GM21447 (cell line): ENCODE data around the gene MYORG.

ENCODE experiments used
- ATAC-seq: cut with Tn5 transposase; IDR thresholded peaks from one replicate; pipeline ENCODE4 v1.9.1; 2021; ENCODE audit not compliant: unreplicated experiment

MYORG gene

GRCh38 chr9:34335376-34335775 is 41.3 kb downstream of the MYORG start:
- no peak for ATAC-seq

DNA sequence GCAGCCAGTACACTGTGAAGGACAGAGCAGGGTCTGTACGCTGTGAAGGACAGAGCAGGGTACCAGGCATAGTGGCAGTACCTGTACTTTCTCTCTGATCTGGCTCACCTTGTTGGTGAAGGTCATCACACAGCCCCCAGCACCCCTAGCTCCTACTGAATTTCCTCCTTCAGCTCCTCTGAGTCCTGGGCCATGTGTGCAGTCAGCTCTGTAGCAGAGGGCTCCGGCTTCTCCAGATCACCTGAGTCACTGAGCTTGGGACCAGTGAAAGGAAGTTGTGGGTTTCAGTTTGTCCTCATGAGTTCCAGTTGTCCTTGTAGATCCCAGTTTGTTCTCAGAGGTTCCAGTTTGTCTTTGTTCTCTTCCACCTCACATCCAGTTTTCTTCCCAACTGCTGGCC is 41.8 kb downstream of the MYORG start:
- ATAC-seq = no peak

- no peak for ATAC-seq
Observed at GRCh38 chr9:34334337-34334824, 42.3 kb downstream of the MYORG start.

DNA sequence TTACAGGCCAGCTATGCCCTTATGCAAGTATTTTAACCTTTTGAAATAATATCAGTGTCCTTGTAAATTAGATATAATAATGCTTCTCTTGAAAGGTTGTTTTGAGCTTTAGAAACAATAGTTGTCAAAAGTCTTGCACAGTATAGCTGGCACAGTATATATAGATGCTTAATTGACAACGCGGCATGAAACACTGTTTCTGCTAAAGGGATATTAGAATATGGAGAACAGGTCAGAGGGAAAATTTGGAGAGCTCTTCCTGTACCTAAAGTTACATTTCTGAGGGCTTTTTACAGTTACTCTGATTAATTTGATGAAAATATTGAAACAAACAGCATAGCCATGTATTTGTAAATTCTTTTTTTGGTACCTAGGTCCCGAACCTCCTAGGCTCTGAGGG is 42.9 kb downstream of the MYORG start:
- no peak for ATAC-seq

DNA sequence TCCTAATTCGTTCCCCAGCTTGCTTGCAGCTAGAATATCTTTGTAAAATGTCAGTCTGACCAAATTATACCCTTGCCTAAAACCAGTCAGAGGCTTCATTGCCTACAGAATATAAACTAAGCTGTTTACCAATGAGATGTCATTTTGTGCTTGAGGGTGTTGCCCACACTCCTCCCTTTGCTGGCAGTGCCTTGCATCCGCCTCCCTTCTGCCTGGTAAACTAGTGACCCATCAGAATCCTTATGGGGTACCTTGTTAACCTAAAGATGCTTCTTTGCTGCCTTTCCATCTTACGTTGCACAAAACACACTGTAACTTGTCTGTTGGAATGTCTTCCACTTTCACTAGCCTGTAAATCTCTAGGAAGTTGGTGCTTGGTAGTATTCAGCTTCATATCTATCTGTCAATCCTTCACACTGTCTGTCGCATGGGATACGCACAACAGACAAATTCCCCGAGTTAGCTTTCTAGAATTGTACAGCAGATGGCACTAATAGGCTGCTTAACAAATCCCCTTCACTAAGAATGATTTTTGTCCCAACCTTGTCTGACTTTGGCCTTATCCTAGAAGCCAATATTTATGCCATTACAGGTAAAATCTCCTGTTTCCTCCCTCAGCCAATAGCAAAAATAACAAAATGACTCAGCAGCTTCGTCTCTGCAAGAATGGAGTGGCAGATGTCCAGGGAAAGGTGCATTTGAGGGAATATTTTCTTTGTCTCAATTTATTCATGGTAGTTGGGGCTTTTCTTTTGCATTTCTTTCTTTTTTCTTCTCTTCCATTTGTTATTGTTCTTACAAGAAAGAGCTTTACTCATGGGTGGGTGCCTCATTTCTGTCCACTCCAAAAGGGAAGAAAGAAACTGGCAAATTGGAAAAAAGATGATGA is 44.4 kb downstream of the MYORG start:
- ATAC-seq = no peak

DNA sequence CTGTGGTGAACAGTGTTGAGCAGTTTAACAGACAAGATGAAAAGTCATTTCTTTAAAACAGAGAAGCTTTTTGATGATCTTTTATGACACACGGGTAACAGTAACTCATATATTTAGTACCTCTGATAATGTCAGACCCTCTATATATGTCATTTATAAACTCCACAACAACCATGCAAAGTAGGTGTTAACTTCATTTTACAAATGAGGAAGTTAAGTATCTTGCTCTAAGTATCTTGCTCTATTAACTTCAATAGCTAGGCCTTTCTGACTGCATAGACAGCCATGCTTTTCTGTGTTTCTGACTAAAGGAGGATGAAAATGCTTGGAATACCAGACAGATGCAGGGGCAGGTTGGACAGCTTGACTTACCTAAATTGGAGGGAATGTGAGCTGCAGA is 45.5 kb downstream of the MYORG start:
- no peak for ATAC-seq

- ATAC-seq = peak; percentile 95
Observed at GRCh38 chr9:34328987-34329832, 47.5 kb downstream of the MYORG start, which contains the start of the genes KIF24 and NUDT2. Gene KIF24, minus strand, starts transcription at chr9:34329268. Its CDS starts 17,922 bp downstream, at chr9:34311346. Gene NUDT2, plus strand, starts transcription at chr9:34329569. Its CDS starts 9,471 bp downstream, at chr9:34339040.

DNA sequence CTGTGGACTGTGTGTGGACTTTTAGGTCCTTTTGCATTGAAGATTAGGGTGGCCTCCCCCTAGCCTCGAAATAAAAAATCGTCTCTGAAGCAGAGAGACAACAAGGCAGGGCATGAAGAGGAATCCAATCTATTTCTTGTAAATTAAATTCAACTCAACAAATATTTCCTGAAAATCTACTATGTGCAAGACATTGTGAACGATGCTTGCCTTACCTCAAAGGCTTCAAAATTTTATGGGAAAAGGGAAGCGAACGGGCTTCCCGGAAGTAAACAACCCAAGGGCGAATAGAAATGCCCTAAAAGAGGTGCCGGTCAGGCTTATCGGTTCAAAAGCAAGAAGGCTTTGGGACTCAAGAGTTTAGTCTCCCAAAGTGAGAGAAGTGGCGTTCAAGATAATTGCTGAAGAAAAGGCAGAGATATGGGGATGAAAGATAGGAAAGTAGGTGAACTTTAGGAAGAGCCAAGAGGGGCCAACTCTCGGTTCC is 48.2 kb downstream of the MYORG start:
- peak; percentile 0 for ATAC-seq

GRCh38 chr9:34326690-34327089 is 50.0 kb downstream of the MYORG start:
- ATAC-seq = no peak

- ATAC-seq = no peak
Observed at GRCh38 chr9:34322899-34323591, 53.7 kb downstream of the MYORG start.

DNA sequence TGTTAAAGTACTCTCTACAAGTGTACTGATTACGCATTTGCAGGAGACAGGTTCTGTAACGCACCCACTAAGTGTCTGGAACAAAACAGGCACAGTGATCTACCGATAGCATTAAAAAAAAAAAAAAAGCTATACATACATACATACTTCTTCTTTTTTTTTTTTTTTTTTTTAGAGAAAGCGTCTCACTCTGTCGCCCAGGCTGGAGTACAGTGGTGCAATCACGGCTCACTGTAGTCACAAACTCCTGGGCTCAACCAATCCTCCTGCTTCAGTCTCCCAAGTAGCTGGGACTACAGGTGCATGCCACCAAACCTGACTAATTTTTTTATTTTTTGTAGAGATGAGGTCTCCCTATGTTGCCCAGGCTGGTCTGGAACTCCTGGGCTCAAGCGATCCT is 55.2 kb downstream of the MYORG start:
- ATAC-seq = no peak

GRCh38 chr9:34318163-34318790 is 58.4 kb downstream of the MYORG start:
- no peak for ATAC-seq

GRCh38 chr9:34317436-34317835 is 59.3 kb downstream of the MYORG start:
- ATAC-seq = no peak
